Neuronal stem cell (in vitro differentiated cells): ENCODE results near the gene CEMIP2.
A peak's percentile ranks its signal among the peaks of the same experiment; 100 is the strongest.

Experiments used
- DNase-seq: peaks from one replicate; pipeline ENCODE4 v3.0.0-alpha.2; 2013; ENCODE audit warnings: low spot score
- H2AFZ ChIP-seq: one replicate; pipeline ENCODE4 v1.6.1; 2013; ENCODE audit warnings: mild to moderate bottlenecking, low read length, inconsistent platforms
- H2AK5ac ChIP-seq: 2 replicates; pipeline ENCODE4 v1.6.1; 2013; ENCODE audit warnings: low read depth, mild to moderate bottlenecking, inconsistent platforms, low read length, moderate library complexity, mixed read lengths
- H2BK120ac ChIP-seq: 2 replicates; pipeline ENCODE4 v1.6.1; 2013; ENCODE audit warnings: low read depth, mild to moderate bottlenecking, inconsistent platforms, low read length, moderate library complexity, mixed read lengths
- H2BK12ac ChIP-seq: one replicate; pipeline ENCODE4 v1.6.1; 2013; ENCODE audit warnings: low read length, inconsistent platforms
- H2BK15ac ChIP-seq: 2 replicates; pipeline ENCODE4 v1.6.1; 2013; ENCODE audit warnings: mild to moderate bottlenecking, low read length, inconsistent platforms, mixed read lengths
- H2BK5ac ChIP-seq: one replicate; pipeline ENCODE4 v1.6.1; 2013; ENCODE audit warnings: inconsistent platforms, mild to moderate bottlenecking, low read length, moderate library complexity
- H3K14ac ChIP-seq: one replicate; pipeline ENCODE4 v1.6.1; 2013; ENCODE audit warnings: low read length, inconsistent platforms
- H3K18ac ChIP-seq: 2 replicates; pipeline ENCODE4 v1.6.1; 2013; ENCODE audit warnings: low read length, inconsistent platforms
- H3K23ac ChIP-seq: 2 replicates; pipeline ENCODE4 v1.6.1; 2013; ENCODE audit warnings: low read depth, mild to moderate bottlenecking, mixed read lengths, low read length, inconsistent platforms; ENCODE audit not compliant: poor library complexity
- H3K27ac ChIP-seq: replicated peaks from 3 replicates; pipeline ENCODE4 v1.5.1; 2013; ENCODE audit warnings: low read length, inconsistent platforms
- H3K27me3 ChIP-seq, 3 experiments: 2 replicates each; pipeline ENCODE4 v1.6.1; 2013; ENCODE audit warnings: low read length in 3 of 3, mild to moderate bottlenecking in 2 of 3, inconsistent platforms in 1 of 3, low read depth in 1 of 3, mixed read lengths in 1 of 3, moderate library complexity in 1 of 3; ENCODE audit not compliant: control insufficient read depth in 3 of 3, insufficient read depth in 3 of 3
- H3K36me3 ChIP-seq, 2 donors: replicated peaks in 1 of 2; 2 replicates each; pipeline ENCODE4 v1.6.1; 2013; ENCODE audit warnings: low read length in 2 of 2; ENCODE audit not compliant: control insufficient read depth in 2 of 2, insufficient read depth in 2 of 2
- H3K4ac ChIP-seq: 2 replicates; pipeline ENCODE4 v1.6.1; 2013; ENCODE audit warnings: inconsistent platforms, mild to moderate bottlenecking, low read length, moderate library complexity
- H3K4me1 ChIP-seq, 2 donors: 1 replicate in 1 of 2; 2 replicates in 1 of 2; pipeline ENCODE4 v1.6.1; 2013; ENCODE audit warnings: low read length in 2 of 2, low read depth in 1 of 2; ENCODE audit not compliant: control insufficient read depth in 2 of 2, insufficient read depth in 1 of 2
- H3K4me2 ChIP-seq: one replicate; pipeline ENCODE4 v1.6.1; 2013; ENCODE audit warnings: mild to moderate bottlenecking, low read length, inconsistent platforms; ENCODE audit not compliant: insufficient read depth, poor library complexity, severe bottlenecking
- H3K4me3 ChIP-seq, 2 donors: 2 replicates each; pipeline ENCODE4 v1.5.1; 2013; ENCODE audit warnings: low read length in 2 of 2, mild to moderate bottlenecking in 2 of 2, inconsistent platforms in 1 of 2, moderate library complexity in 1 of 2
- H3K79me1 ChIP-seq: one replicate; pipeline ENCODE4 v1.6.1; 2013; ENCODE audit warnings: low read depth, mild to moderate bottlenecking, inconsistent platforms, low read length, moderate library complexity
- H3K9ac ChIP-seq: one replicate; pipeline ENCODE4 v1.6.1; 2013; ENCODE audit warnings: mild to moderate bottlenecking, low read depth, low read length, inconsistent platforms; ENCODE audit not compliant: poor library complexity
- H3K9me3 ChIP-seq, 2 donors: replicated peaks in 1 of 2; 2 replicates each; pipeline versions ENCODE3 to v1.6.1; 2013; ENCODE audit warnings: low read length in 2 of 2, mild to moderate bottlenecking in 2 of 2, inconsistent platforms in 1 of 2, low read depth in 1 of 2, mixed read lengths in 1 of 2, moderate library complexity in 1 of 2; ENCODE audit not compliant: control insufficient read depth in 2 of 2, insufficient read depth in 1 of 2
- H4K8ac ChIP-seq: one replicate; pipeline ENCODE4 v1.6.1; 2013; ENCODE audit warnings: low read depth, mild to moderate bottlenecking, inconsistent platforms, low read length, moderate library complexity
- H4K91ac ChIP-seq: one replicate; pipeline ENCODE4 v1.6.1; 2013; ENCODE audit warnings: low read length, low read depth, mild to moderate bottlenecking, inconsistent platforms; ENCODE audit not compliant: poor library complexity
- WGBS, 2 donors: extraction: QIAGEN DNeasy Blood & Tissue Kit; methylation state at CpG; one replicate each; pipeline ENCODE4 v1.1.7; 2013; ENCODE audit warnings: missing lambda C conversion rate in 2 of 2, mixed read lengths in 1 of 2; ENCODE audit not compliant: insufficient read length in 2 of 2, insufficient replicate concordance in 1 of 2; ENCODE audit errors: extremely low coverage in 2 of 2; 5-methylcytosine and 5-hydroxymethylcytosine counted together

Gene CEMIP2

GRCh38 chr9:71648453-71648852, 119.9 kb downstream of the CEMIP2 start:
- Histone ChIP-seq H3K36me3 (no peaks in the 10 kb centered on the region), H2BK15ac (no peak overlapping the region), H3K9ac (no peak overlapping the region), H2AFZ (no peak overlapping the region), H3K23ac (no peak overlapping the region), H3K4me2 (no peak overlapping the region), H2AK5ac (no peak overlapping the region), H3K4me3 (no peak overlapping the region), H4K91ac (no peak overlapping the region), H3K18ac (no peak overlapping the region), H2BK5ac (no peak overlapping the region), H2BK120ac (no peak overlapping the region), H3K27ac (no peak overlapping the region), H3K79me1 (no peaks in the 10 kb centered on the region), H3K9me3 (no peaks in the 10 kb centered on the region), H2BK12ac (no peak overlapping the region), H4K8ac (no peak overlapping the region), H3K14ac (no peak overlapping the region), H3K27me3 (no peaks in the 10 kb centered on the region), H3K4ac (no peak overlapping the region), H3K4me1 (peaks cover 0 to 4% of the 10 kb centered on the region in 2 donors)
- no CpG with 5 or more reads among the region's 1 CpG for WGBS, 2 donors
- DNase-seq, result no peak

- H2BK12ac ChIP-seq, result no peak overlapping the region
- no peak overlapping the region for H2BK5ac ChIP-seq
- no peaks in the 10 kb centered on the region for H3K27me3 ChIP-seq
- no peak overlapping the region for H3K14ac ChIP-seq
- no peak overlapping the region for H4K8ac ChIP-seq
- H3K36me3 ChIP-seq, result no peaks in the 10 kb centered on the region
- H3K9ac ChIP-seq, result no peak overlapping the region
- H3K79me1 ChIP-seq, result no peaks in the 10 kb centered on the region
- no peak overlapping the region for H3K4ac ChIP-seq
- H3K4me3 ChIP-seq, result no peak overlapping the region
- H2BK120ac ChIP-seq, result no peak overlapping the region
- DNase-seq, result no peak
- H2BK15ac ChIP-seq, result no peak overlapping the region
- no peak overlapping the region for H3K4me2 ChIP-seq
- peak overlapping the region; percentile 79 for H2AFZ ChIP-seq
- no peak overlapping the region for H3K18ac ChIP-seq
- H2AK5ac ChIP-seq, result no peak overlapping the region
- no peak overlapping the region for H3K23ac ChIP-seq
- no peak overlapping the region for H3K27ac ChIP-seq
- WGBS, 2 donors, result no CpG with 5 or more reads among the region's 7 CpGs
- H3K9me3 ChIP-seq, result no peaks in the 10 kb centered on the region
- no peak overlapping the region for H4K91ac ChIP-seq
- H3K4me1 ChIP-seq, result peaks cover 0 to 4% of the 10 kb centered on the region in 2 donors
Observed at GRCh38 chr9:71647094-71647591, 121.2 kb downstream of the CEMIP2 start.

- no peak overlapping the region for H3K4me3 ChIP-seq
- no peaks in the 10 kb centered on the region for H3K79me1 ChIP-seq
- no peak overlapping the region for H2BK12ac ChIP-seq
- H3K23ac ChIP-seq, result no peak overlapping the region
- no peak overlapping the region for H3K9ac ChIP-seq
- H4K91ac ChIP-seq, result no peak overlapping the region
- H3K4me1 ChIP-seq, result peaks cover 0 to 4% of the 10 kb centered on the region in 2 donors
- no CpG with 5 or more reads among the region's 1 CpG for WGBS, 2 donors
- no peak overlapping the region for H3K14ac ChIP-seq
- no peak overlapping the region for H3K4ac ChIP-seq
- H4K8ac ChIP-seq, result no peak overlapping the region
- H3K4me2 ChIP-seq, result no peak overlapping the region
- no peak overlapping the region for H2AFZ ChIP-seq
- no peaks in the 10 kb centered on the region for H3K27me3 ChIP-seq
- H2BK120ac ChIP-seq, result no peak overlapping the region
- no peak for DNase-seq
- no peak overlapping the region for H3K18ac ChIP-seq
- H2AK5ac ChIP-seq, result no peak overlapping the region
- H3K27ac ChIP-seq, result no peak overlapping the region
- no peak overlapping the region for H2BK15ac ChIP-seq
- no peaks in the 10 kb centered on the region for H3K36me3 ChIP-seq
- no peak overlapping the region for H2BK5ac ChIP-seq
- H3K9me3 ChIP-seq, result no peaks in the 10 kb centered on the region
Observed at GRCh38 chr9:71646131-71646530, 122.2 kb downstream of the CEMIP2 start.

GRCh38 chr9:71644819-71645362, 123.4 kb downstream of the CEMIP2 start:
- Histone ChIP-seq H3K27ac (no peak overlapping the region), H3K27me3 (no peaks in the 10 kb centered on the region), H3K4me1 (peaks cover 0 to 4% of the 10 kb centered on the region in 2 donors), H3K36me3 (no peaks in the 10 kb centered on the region), H4K8ac (no peak overlapping the region), H2AFZ (no peak overlapping the region), H3K18ac (no peak overlapping the region), H3K23ac (no peak overlapping the region), H2BK5ac (no peak overlapping the region), H2AK5ac (no peak overlapping the region), H3K9me3 (no peaks in the 10 kb centered on the region), H3K4me3 (no peak overlapping the region), H3K4me2 (no peak overlapping the region), H3K9ac (no peak overlapping the region), H2BK15ac (no peak overlapping the region), H3K4ac (no peak overlapping the region), H2BK12ac (no peak overlapping the region), H3K79me1 (no peaks in the 10 kb centered on the region), H4K91ac (no peak overlapping the region), H2BK120ac (no peak overlapping the region), H3K14ac (no peak overlapping the region)
- WGBS, 2 donors, result no CpG with 5 or more reads among the region's 1 CpG
- DNase-seq, result no peak
